ENCODE measurements around the gene STON2.

- TF ChIP-seq CTCF (conservative IDR thresholded peaks at IDR 0.05) (no peak), EZH2 (IDR thresholded peaks at IDR 0.05; ENCODE audit: low read depth) (no peak)
These were observed 94.4 kb downstream of the STON2 start for GRCh38 chr14:81305743-81306142.
